ENCODE data around the gene WDR27. TPM values are rescaled to one million over a fixed set of nuclear protein-coding genes. Genes with fewer than 3 reads are reported as not detected.

WDR27 gene
- total and polyA plus RNA-seq, 4 donors: 6.9 to 68.1 (median 31.4) TPM

GRCh38 chr6:169556758-169557548, 144.9 kb downstream of the WDR27 start:
- no peak overlapping the region for H3K4me3 ChIP-seq
- WGBS, 2 donors: 88 to 91% methylated on average over 13 of the region's 13 CpGs
- DNase-seq (no peak), ATAC-seq (ENCODE audit: insufficient read depth, low FRiP score) (no peak)
- TF ChIP-seq CTCF (IDR thresholded peaks at IDR 0.05; ENCODE audit: control extremely low read depth, extremely low read depth): no peak
- no peak overlapping the region for H3K9ac ChIP-seq (ENCODE audit: insufficient read depth in 1 of 2, low read length in 2 of 2)
- peaks cover 0 to 7% (median 0%) of the 10 kb centered on the region in 5 donors for H3K4me1 ChIP-seq (ENCODE audit: control insufficient read depth in 5 of 5, insufficient read depth in 5 of 5, low read length in 5 of 5)
- H3K9me3 ChIP-seq (ENCODE audit: control insufficient read depth in 4 of 4, insufficient read depth in 3 of 4, low read length in 3 of 4): peaks cover 0 to 1% (median 0%) of the 10 kb centered on the region in 4 donors
- no peak overlapping the region for H3K27ac ChIP-seq (ENCODE audit: low read depth in 1 of 2, low read length in 1 of 2)
- H3K36me3 ChIP-seq (ENCODE audit: control insufficient read depth in 4 of 4, insufficient read depth in 4 of 4, low read length in 4 of 4): no peaks in the 10 kb centered on the region
- H3K27me3 ChIP-seq (ENCODE audit: control insufficient read depth in 3 of 3, insufficient read depth in 3 of 3, low read length in 2 of 3): no peaks in the 10 kb centered on the region

- H3K9ac ChIP-seq (ENCODE audit: insufficient read depth in 1 of 2, low read length in 2 of 2): no peak overlapping the region
- no peaks in the 10 kb centered on the region for H3K9me3 ChIP-seq (ENCODE audit: control insufficient read depth in 4 of 4, insufficient read depth in 3 of 4, low read length in 3 of 4)
- H3K4me3 ChIP-seq: no peak overlapping the region
- no peak for ATAC-seq (ENCODE audit: insufficient read depth, low FRiP score)
- TF ChIP-seq CTCF (IDR thresholded peaks at IDR 0.05; ENCODE audit: control extremely low read depth, extremely low read depth): no peak
- H3K36me3 ChIP-seq (ENCODE audit: control insufficient read depth in 4 of 4, insufficient read depth in 4 of 4, low read length in 4 of 4): no peaks in the 10 kb centered on the region
- H3K27ac ChIP-seq (ENCODE audit: low read depth in 1 of 2, low read length in 1 of 2): no peak overlapping the region
- WGBS, 2 donors: 88 to 90% methylated on average over 5 of the region's 5 CpGs
- H3K4me1 ChIP-seq (ENCODE audit: control insufficient read depth in 5 of 5, insufficient read depth in 5 of 5, low read length in 5 of 5): peaks cover 0 to 7% (median 0%) of the 10 kb centered on the region in 5 donors
- no peak for DNase-seq
- H3K27me3 ChIP-seq (ENCODE audit: control insufficient read depth in 3 of 3, insufficient read depth in 3 of 3, low read length in 2 of 3): no peaks in the 10 kb centered on the region
These were observed 145.7 kb downstream of the WDR27 start for GRCh38 chr6:169555971-169556617.

GRCh38 chr6:169545982-169546381, 155.8 kb downstream of the WDR27 start:
- no peak for ATAC-seq (ENCODE audit: insufficient read depth, low FRiP score)
- WGBS, 2 donors: 82 to 88% methylated on average over 6 of the region's 6 CpGs
- Histone ChIP-seq H3K27me3 (ENCODE audit: control insufficient read depth in 3 of 3, insufficient read depth in 3 of 3, low read length in 2 of 3) (no peaks in the 10 kb centered on the region), H3K36me3 (ENCODE audit: control insufficient read depth in 4 of 4, insufficient read depth in 4 of 4, low read length in 4 of 4) (no peaks in the 10 kb centered on the region), H3K27ac (ENCODE audit: low read depth in 1 of 2, low read length in 1 of 2) (no peak overlapping the region), H3K4me3 (no peak overlapping the region), H3K4me1 (ENCODE audit: control insufficient read depth in 5 of 5, insufficient read depth in 5 of 5, low read length in 5 of 5) (no peaks in the 10 kb centered on the region), H3K9me3 (ENCODE audit: control insufficient read depth in 4 of 4, insufficient read depth in 3 of 4, low read length in 3 of 4) (peaks cover 0 to 4% (median 1%) of the 10 kb centered on the region in 4 donors), H3K9ac (ENCODE audit: insufficient read depth in 1 of 2, low read length in 2 of 2) (no peak overlapping the region)
- TF ChIP-seq CTCF (IDR thresholded peaks at IDR 0.05; ENCODE audit: control extremely low read depth, extremely low read depth): no peak
- DNase-seq: peak in 1 of 3 donors; percentile 37
